HUES64 (cell line): ENCODE results near the gene AKNA.

Experiments used
- H3K27ac ChIP-seq: 2 replicates; pipeline ENCODE4 v1.7.0; 2013; ENCODE audit warnings: low read depth, low read length, inconsistent platforms
- H3K27me3 ChIP-seq: 2 replicates; pipeline ENCODE4 v1.6.1; 2013; ENCODE audit warnings: mild to moderate bottlenecking, low read length; ENCODE audit not compliant: insufficient read depth
- H3K36me3 ChIP-seq: 2 replicates; pipeline ENCODE4 v1.6.1; 2013; ENCODE audit warnings: mild to moderate bottlenecking, low read length; ENCODE audit not compliant: insufficient read depth
- H3K4me1 ChIP-seq: 2 replicates; pipeline ENCODE4 v1.6.1; 2013; ENCODE audit warnings: mild to moderate bottlenecking, low read length, moderate library complexity; ENCODE audit not compliant: insufficient read depth
- H3K4me3 ChIP-seq: 2 replicates; pipeline ENCODE4 v1.5.1; 2013; ENCODE audit warnings: mild to moderate bottlenecking, low read length, moderate library complexity
- H3K9ac ChIP-seq: 2 replicates; pipeline ENCODE4 v1.6.1; 2013; ENCODE audit warnings: mild to moderate bottlenecking, low read depth, low read length
- H3K9me3 ChIP-seq: 2 replicates; pipeline ENCODE4 v1.6.1; 2013; ENCODE audit warnings: low read depth, low read length; ENCODE audit not compliant: insufficient read depth
- WGBS: fragments of 150-250, 120-280 bp; methylation state at CpG from one replicate; pipeline ENCODE4 v1.1.7; 2013; ENCODE audit warnings: missing lambda C conversion rate; 5-methylcytosine and 5-hydroxymethylcytosine counted together

Gene AKNA

GRCh38 chr9:114394523-114395333 is 6.9 kb upstream of the AKNA start:
- WGBS: 88% methylated on average over 7 of the region's 7 CpGs
- Histone ChIP-seq H3K9me3 (no peaks in the 10 kb centered on the region), H3K4me1 (peaks cover 9% of the 10 kb centered on the region; the same call in 1 of the 2 replicates), H3K9ac (no peak overlapping the region), H3K4me3 (no peak overlapping the region), H3K36me3 (no peaks in the 10 kb centered on the region), H3K27ac (no peak overlapping the region), H3K27me3 (no peaks in the 10 kb centered on the region)

GRCh38 chr9:114392749-114393112 is 4.9 kb upstream of the AKNA start:
- no peak overlapping the region for H3K9ac ChIP-seq
- H3K9me3 ChIP-seq: no peaks in the 10 kb centered on the region
- no peak overlapping the region for H3K27ac ChIP-seq
- H3K4me1 ChIP-seq: peaks cover 16% of the 10 kb centered on the region
- no peaks in the 10 kb centered on the region for H3K27me3 ChIP-seq
- no peaks in the 10 kb centered on the region for H3K36me3 ChIP-seq
- H3K4me3 ChIP-seq: no peak overlapping the region
- 97% methylated on average over 3 of the region's 3 CpGs for WGBS

- Histone ChIP-seq H3K36me3 (no peaks in the 10 kb centered on the region), H3K4me1 (peaks cover 23% of the 10 kb centered on the region), H3K4me3 (no peak overlapping the region), H3K9me3 (no peaks in the 10 kb centered on the region), H3K9ac (no peak overlapping the region), H3K27ac (no peak overlapping the region), H3K27me3 (no peaks in the 10 kb centered on the region)
- 91% methylated on average over 2 of the region's 2 CpGs for WGBS
Observed at GRCh38 chr9:114390952-114391351, 3.2 kb upstream of the AKNA start.

GRCh38 chr9:114389612-114390368 is 2.0 kb upstream of the AKNA start:
- Histone ChIP-seq H3K9ac (no peak overlapping the region), H3K4me1 (peaks cover 33% of the 10 kb centered on the region), H3K4me3 (no peak overlapping the region), H3K36me3 (no peaks in the 10 kb centered on the region), H3K27ac (no peak overlapping the region), H3K9me3 (no peaks in the 10 kb centered on the region), H3K27me3 (no peaks in the 10 kb centered on the region)
- 82% methylated on average over 6 of the region's 7 CpGs for WGBS

GRCh38 chr9:114388764-114389375 is 1.1 kb upstream of the AKNA start:
- no peak overlapping the region for H3K27ac ChIP-seq
- 85% methylated on average over 9 of the region's 9 CpGs for WGBS
- H3K4me1 ChIP-seq: peaks cover 39% of the 10 kb centered on the region
- H3K4me3 ChIP-seq: no peak overlapping the region
- H3K9ac ChIP-seq: no peak overlapping the region
- no peaks in the 10 kb centered on the region for H3K9me3 ChIP-seq
- H3K27me3 ChIP-seq: no peaks in the 10 kb centered on the region
- H3K36me3 ChIP-seq: no peaks in the 10 kb centered on the region

- Histone ChIP-seq H3K4me1 (peaks cover 45% of the 10 kb centered on the region), H3K4me3 (peak overlapping the region; percentile 48; the same call in 1 of the 2 replicates), H3K27ac (peak overlapping the region; percentile 45; the same call in 1 of the 2 replicates), H3K27me3 (no peaks in the 10 kb centered on the region), H3K9me3 (no peaks in the 10 kb centered on the region), H3K9ac (peak overlapping the region; percentile 50), H3K36me3 (no peaks in the 10 kb centered on the region)
- 81% methylated on average over 9 of the region's 9 CpGs for WGBS
Observed at GRCh38 chr9:114388357-114388682, 538 bp upstream of the AKNA start.

- no peaks in the 10 kb centered on the region for H3K36me3 ChIP-seq
- 33% methylated on average over 17 of the region's 18 CpGs for WGBS
- no peaks in the 10 kb centered on the region for H3K9me3 ChIP-seq
- H3K27me3 ChIP-seq: no peaks in the 10 kb centered on the region
- peak overlapping the region; percentile 48 for H3K4me3 ChIP-seq
- H3K27ac ChIP-seq: peak overlapping the region; percentile 54; the same call in 1 of the 2 replicates
- H3K9ac ChIP-seq: peak overlapping the region; percentile 50; the same call in 1 of the 2 replicates
- peaks cover 55% of the 10 kb centered on the region for H3K4me1 ChIP-seq
Observed at GRCh38 chr9:114386886-114387679, 699 bp downstream of the AKNA start.

GRCh38 chr9:114386361-114386885 is 1.4 kb downstream of the AKNA start:
- H3K27ac ChIP-seq: no peak overlapping the region
- WGBS: 43% methylated on average over 10 of the region's 10 CpGs
- no peak overlapping the region for H3K4me3 ChIP-seq
- no peak overlapping the region for H3K9ac ChIP-seq
- no peaks in the 10 kb centered on the region for H3K9me3 ChIP-seq
- peaks cover 55% of the 10 kb centered on the region for H3K4me1 ChIP-seq
- no peaks in the 10 kb centered on the region for H3K36me3 ChIP-seq
- H3K27me3 ChIP-seq: no peaks in the 10 kb centered on the region

GRCh38 chr9:114385397-114386181 is 2.2 kb downstream of the AKNA start:
- WGBS: 49% methylated on average over 11 of the region's 11 CpGs
- Histone ChIP-seq H3K4me1 (peaks cover 55% of the 10 kb centered on the region), H3K36me3 (no peaks in the 10 kb centered on the region)

GRCh38 chr9:114384836-114385396 is 2.9 kb downstream of the AKNA start:
- H3K9ac ChIP-seq: no peak overlapping the region
- H3K4me1 ChIP-seq: peaks cover 58% of the 10 kb centered on the region
- WGBS: 76% methylated on average over 7 of the region's 7 CpGs
- no peak overlapping the region for H3K4me3 ChIP-seq
- peaks cover 5% of the 10 kb centered on the region; the same call in 1 of the 2 replicates for H3K36me3 ChIP-seq
- H3K9me3 ChIP-seq: no peaks in the 10 kb centered on the region
- H3K27me3 ChIP-seq: no peaks in the 10 kb centered on the region
- peak overlapping the region; percentile 58; the same call in 1 of the 2 replicates for H3K27ac ChIP-seq

More at GRCh38 chr9:114385397-114386181, 2.2 kb downstream of the AKNA start:
- peak overlapping the region; percentile 58; the same call in 1 of the 2 replicates for H3K27ac ChIP-seq
- H3K9me3 ChIP-seq: no peaks in the 10 kb centered on the region
- H3K4me3 ChIP-seq: no peak overlapping the region
- H3K27me3 ChIP-seq: no peaks in the 10 kb centered on the region
- 0 out of 2 replicates have a peak overlapping the region, but pooled peaks have one; percentile 1 for H3K9ac ChIP-seq
